Stimulated activated CD8-positive, alpha-beta memory T cell treated with anti-CD3 and anti-CD28 coated beads, Interleukin-7, amount 100 ng/mL, for 48 hours (primary cell): ENCODE data around the gene LYZ.
"Not testable (repeated sequence)": the region's sequence is repeated elsewhere in the genome, so short reads cannot be mapped to it uniquely, and the experiment has no call there.

Source experiments
- DNase-seq, 2 donors: peaks; one replicate each; pipeline ENCODE4 v3.0.0-alpha.2; 2020; ENCODE audit warnings: low read depth in 1 of 2; ENCODE audit errors: extremely low read depth in 1 of 2

The LYZ gene

DNA sequence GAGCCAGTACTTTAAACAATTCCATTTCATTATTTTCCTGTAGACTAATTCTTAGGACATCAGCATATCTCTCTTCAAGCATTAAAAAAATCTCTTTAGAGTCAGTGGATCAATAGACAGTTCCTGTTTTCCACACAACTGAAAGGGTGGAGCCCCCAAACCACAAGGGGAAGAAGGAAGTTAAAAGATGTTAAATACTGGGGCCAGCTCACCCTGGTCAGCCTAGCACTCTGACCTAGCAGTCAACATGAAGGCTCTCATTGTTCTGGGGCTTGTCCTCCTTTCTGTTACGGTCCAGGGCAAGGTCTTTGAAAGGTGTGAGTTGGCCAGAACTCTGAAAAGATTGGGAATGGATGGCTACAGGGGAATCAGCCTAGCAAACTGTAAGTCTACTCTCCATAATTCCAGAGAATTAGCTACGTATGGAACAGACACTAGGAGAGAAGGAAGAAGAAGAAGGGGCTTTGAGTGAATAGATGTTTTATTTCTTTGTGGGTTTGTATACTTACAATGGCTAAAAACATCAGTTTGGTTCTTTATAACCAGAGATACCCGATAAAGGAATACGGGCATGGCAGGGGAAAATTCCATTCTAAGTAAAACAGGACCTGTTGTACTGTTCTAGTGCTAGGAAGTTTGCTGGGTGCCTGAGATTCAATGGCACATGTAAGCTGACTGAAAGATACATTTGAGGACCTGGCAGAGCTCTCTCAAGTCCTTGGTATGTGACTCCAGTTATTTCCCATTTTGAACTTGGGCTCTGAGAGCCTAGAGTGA is at the start of gene LYZ:
Gene LYZ (plus strand): TSS at position 220 of the 777 bp plus-strand sequence. CDS start 28 bp downstream, at position 248.
- DNase-seq = no peak

DNA sequence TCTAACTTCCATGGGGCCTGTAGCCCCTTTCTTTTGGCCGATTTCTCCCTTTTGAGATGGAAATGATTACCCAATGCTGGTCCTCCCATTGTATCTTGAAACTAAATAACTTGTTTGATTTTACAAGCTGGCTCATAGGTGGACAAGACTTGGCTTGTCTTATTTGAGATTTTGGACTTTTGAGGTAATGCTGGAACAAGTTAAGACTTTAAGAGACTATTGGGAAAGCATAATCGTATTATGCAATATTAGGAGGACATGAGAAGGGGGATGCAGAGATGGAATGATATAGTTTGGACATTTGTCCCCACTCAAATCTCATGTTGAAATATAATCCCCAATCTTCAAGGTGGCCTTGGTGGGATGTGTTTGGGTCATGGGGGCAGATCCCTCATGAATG is 49.2 kb upstream of the LYZ start:
- no peak for DNase-seq

DNA sequence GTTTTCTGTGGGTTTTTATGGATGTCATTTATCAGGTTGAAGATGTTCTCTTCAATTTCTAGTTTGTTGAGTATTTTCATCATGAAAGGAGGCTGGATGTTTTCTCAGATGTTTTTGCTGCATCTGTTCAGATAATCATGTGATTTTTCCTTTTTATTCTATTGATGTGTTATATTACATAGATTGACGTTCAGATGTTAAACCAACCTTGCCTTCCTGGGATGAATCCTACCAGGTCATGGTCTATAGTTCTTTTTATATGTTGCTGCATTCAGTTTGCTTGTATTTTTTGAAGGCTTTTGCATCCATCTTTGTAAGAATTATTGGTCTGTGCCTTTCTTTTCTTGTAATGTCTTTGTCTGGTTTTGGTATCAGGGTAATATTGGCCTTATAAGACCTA is 43.9 kb upstream of the LYZ start:
- DNase-seq = no peak

DNA sequence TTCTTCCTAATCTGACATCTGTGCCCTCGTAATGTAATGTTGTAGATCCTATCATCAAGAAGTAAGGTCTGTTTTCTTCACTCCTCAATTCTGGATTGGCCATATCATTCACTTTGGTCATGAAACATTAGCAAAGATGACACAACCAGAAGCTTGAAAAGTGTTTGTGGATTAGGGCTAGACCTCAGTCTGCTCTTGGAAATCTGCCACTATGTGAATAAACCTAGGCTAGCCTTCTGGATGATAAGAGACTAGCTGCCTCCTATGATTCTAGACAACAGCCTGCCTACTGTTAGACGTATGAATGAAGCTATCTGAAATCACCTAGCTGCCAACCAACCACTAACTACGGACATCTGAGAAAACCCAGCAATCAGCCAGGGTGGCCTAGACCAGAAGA is 38.7 kb upstream of the LYZ start:
- no peak for DNase-seq

DNA sequence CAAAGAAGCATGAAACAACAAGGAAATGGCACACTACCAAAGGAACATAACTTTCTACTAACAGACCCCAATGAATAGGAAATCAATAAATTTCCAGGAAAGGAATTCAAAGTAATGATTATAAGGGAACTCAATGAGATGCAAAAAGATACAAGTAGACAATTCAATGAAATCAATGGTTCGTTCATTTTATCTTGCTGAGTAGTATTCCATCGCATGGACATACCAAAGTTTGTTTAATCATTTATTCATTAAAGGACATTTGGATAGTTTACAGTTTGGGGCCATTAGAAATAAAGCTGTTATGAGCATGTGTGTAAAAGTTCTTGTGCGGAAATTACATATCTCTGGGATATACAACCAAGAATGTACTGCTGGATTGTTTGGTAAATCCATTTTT is 35.0 kb upstream of the LYZ start:
- no peak for DNase-seq

DNA sequence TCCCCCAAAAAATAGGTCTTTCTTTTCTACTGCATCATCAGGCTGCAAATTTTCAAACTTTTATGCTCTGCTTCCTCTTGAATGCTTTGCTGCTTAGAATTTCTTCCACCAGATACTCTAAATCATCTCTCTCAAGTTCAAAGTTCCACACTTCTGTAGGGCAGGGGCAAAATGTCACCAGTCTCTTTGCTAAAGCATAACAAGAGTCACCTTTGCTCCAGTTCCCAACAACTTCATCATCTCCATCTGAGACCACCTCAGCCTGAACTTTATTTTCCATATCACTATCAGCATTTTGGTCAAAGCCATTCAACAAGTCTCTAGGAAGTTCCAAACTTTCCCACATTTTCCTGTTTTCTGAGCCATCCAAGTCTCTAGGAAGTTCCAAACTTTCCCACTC is 31.4 kb upstream of the LYZ start:
- DNase-seq = not testable (repeated sequence)

DNA sequence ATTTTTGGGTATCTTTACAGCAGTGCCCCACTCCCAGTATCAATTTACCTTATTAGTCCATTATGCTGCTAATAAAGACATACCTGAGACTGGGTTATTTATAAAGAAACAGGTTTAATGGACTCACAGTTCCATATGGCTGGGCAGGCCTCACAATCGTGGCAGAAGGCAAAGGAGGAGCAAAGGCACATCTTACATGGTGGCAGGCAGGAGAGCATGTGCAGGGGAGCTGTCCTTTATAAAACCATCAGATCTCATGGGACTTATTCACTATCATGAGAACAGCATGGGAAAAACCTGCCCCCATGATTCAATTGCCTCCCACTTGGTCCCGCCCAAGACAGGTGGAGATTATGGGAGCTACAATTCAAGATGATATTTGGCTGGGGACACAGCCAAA is 30.9 kb upstream of the LYZ start:
- not testable (repeated sequence) for DNase-seq

DNA sequence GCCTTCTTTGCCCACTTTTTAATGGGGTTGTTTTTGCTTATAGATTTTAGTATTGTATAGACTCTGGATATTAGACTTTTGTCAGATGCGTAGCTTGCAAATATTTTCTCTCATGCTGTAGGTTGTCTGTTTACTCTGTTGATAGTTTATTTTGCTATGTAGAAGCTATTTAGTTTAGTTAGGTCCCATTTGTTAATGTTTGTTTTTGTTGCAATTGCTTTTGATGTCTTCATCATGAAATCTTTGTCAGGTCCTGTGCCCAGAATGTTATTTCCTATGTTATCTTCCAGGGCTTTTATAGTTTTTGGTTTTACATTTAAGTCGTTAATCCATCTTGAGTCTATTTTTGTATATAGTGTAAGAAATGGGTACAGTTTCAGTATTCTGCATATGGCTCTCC is 30.0 kb upstream of the LYZ start:
- no peak for DNase-seq

DNA sequence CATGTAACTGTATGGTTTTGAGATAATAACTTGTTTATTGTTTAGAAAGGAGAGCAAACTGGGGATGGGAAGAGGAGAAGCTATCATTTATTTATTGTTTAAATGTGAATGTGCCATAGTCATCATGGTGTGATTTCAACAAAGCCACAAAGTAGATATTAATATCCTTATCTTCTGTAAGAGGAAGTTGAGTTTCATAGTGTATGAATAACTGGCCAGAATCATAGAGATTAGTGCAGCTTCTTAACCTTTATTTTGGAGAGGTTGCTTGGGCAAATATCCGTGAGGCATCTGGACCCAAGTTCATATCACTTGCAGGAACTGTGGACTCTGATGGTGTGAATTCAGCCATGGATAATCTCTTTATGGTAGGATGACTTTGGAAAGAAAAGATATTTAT is 26.8 kb upstream of the LYZ start:
- DNase-seq = no peak

DNA sequence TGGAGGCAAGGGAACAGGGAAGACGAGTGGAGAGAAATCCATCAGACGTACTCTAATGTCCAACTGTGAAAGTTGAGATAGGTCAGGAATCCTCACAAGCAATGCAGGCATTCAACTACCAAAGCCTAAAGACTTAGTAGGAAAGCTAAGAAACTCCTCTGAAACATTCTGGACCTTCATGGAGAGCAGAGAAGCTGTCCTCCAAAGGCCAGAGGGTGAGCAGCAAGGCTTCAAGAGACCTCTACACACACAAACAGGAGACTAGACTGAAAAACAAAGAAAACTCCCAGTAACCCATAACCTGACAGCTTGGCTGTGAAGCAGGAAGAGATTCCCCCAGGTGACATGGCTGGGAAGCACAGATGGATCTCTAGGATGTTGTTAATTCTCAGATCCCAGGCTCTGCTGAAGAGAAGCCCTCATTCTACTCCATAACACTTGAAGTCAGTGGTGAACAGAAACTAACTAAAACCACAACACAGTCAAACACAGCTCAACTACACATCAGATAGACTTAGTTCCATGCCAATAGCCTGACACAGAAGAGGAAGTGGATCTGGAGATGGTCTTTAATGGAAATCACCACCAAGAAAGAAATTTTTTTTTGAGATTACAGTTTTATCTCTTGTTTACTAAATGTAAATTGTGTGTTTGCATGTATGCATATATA is 23.2 kb upstream of the LYZ start:
- DNase-seq = no peak

DNA sequence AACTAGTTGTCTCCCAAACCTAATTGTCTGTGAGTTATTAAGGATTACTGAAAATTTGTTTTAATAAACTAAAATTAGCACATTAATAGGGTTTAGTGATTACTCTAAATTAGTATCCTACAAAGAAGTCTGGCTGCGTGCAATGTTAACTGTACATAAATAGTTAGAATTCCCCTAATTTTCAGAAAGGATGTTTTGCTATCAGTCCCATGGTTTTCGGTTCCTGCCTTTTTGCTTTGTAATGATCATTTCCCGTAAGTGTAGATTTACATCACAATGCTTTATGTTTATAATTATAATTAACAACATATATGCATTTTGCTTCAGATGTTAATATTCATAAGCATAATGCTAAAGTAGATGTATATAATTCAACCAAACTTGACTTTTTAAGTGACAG is 19.8 kb upstream of the LYZ start:
- no peak for DNase-seq

DNA sequence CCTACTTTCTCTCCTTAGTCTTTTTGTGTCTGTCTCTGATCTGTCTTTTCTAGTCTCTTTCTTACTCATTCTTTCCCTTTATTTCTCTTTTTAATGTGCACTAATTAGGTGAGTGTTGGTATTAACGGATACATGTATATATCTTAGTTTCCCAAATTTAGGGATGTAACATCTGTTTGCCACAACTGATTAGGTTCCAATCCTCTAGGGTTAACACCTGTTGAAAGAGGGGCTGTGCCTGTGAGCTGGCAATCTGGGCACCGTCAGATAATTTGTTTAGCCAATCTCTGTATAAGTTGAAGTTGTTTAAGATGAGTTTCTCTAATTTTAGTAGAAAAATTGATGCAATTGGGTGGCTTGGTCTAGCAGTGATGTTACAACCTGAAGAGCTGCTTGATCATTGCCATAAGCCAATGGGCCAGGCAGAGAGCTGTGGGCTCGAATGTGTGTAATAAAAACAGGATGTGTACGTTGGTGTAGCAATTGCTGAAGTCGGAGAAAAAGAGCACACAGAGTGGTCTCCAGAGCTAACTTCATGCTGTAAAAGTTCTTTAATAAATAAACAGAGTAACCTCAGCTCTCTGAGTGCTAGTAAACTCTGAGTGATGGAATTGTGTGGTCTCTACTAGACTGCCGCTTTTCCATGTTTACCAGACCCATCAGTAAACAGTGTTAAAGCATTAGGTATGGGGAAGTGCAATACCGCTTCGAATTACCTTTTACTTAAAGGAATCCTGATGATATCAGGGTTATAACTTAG is 18.3 kb upstream of the LYZ start:
- no peak for DNase-seq

DNA sequence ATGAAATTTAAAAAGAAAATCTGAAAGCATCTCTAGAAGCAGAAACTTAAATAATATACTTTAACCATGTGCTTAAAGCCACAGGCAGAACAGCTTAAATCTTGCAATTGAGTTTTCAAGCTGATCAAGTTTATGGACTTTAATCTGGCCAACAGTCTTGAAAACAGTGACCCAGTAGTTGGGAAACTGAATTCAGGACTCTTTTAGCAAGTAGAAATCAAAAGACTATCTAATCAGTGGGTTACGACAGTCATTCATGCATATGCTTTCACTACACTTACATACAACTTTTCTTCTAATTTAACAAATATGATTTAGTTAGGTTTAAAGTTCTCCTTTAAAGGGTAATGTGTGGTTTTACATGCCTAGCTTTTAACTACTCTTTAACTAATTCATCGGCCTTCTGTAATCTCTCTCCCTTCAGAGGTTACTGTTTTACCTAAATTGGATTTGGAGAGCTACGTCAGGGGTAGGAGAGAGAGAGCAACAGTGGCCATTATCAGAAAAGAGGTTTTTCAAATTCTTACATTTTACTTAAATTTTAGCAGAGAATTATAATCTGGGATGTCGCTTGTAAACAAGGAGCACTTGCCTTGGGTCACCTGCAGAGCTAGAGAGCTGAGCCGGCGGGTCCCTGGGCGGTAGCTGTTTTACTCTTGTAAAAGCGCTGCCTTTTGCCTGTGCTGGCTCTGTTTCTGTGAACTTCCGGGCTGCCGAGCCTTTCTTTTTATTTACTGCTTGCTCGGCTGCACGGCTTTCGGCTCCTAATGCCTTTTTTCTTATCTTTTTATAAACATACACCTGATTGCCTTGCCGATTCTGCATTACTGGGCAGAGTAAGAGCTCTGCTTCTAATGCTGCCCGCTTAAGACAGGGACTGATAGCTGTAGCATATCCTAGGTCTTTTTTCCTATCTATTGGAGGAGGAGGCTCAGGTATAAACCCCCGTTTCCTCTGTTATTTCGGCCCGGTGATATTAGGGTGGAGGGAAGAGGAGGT is 17.4 kb upstream of the LYZ start:
- peak; percentile 8 to 28 for DNase-seq

DNA sequence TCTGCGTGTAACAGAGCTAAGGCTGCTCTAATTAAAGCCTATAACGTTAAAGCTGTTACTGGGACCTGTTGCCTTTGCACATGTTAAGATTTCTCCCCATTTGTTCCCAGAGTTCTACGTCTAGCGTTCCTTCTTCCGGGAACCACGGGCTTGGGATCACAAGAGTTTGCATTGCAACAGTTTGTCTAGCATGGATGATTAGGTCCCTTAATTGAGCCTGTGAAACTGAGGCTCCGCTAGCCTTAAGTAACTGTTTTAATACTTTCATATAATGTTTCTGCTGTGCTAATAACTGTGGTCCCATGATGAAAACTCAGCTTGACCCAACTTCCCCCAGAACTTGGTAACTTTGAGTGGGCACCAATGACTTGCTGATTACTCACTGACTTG is 16.7 kb upstream of the LYZ start:
- no peak for DNase-seq

DNA sequence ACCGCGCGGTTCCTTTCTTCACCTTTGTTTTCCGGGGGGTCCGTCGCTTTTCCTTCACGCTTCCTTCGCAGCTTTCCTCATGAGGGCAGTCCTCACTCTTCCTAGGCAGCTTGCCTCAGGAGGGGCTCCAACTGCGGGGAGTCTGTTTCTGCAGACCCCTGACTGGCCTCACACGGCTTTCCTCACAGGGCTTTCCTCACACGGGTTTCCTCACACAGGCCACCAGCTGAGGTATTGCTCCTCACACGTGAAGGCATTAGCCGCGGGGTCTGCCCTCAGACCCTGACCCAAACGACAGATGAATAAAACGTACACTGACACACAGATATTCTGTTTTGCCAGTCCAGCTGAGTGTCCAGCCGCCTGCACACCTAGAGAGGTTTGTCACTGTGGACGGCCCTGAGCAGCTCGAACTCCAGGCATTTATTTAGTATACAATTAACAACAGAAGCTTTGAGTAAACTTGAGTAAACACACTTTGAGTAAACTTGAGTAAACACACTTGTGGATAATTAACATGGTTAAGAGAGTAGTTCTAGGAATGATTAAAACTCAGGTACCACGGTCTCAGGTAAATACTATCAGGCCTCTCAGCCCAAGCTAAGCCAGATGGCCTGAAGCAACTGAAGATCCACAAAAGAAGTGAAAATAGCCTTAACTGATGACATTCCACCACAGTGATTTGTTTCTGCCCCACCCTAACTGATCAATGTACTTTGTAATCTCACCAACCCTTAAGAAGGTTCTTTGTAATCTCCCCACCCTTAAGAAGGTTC is 16.1 kb upstream of the LYZ start:
- DNase-seq = no peak

DNA sequence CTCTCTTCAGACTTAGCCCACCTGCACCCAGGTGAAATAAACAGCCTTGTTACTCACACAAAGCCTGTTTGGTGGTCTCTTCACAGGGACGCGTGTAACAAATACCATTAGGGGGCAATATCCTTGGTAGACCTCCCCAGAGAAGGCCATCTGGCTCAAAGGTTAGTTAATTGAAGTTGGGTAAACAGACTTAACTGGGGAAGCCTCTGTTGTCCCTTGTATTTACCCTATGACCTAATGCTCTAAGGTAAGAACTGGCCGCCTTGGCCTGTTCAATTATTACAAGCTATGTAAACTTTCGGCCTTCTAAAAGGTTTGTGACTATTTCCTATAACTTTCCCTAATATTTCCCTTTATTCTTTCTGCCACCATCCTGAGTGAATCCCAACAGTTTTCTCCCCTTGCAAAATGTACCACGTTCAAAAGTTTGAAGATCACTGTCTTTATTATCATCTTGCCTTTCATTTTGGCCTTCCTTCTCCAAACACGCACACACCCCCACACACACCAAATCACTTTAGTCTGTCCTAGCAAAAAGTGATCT is 15.3 kb upstream of the LYZ start:
- DNase-seq = no peak

DNA sequence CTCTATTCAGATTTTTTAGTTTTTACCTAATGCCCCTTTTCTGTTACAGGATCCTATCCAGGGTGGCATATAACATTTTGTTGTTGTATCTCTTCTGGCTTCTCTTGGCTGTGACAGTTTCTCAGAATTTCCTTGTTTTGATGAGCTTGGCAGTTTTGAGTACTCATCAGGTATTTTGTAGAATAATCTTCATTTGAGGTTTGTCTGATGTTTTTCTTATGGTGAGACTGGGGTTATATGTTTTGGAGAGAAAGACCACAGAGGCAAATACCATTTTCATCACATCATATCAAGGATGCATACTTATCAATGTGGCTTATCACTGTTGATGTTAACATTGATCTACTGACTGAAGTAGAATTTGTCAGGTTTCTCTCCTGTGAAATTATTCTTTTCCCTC is 14.0 kb upstream of the LYZ start:
- no peak for DNase-seq

DNA sequence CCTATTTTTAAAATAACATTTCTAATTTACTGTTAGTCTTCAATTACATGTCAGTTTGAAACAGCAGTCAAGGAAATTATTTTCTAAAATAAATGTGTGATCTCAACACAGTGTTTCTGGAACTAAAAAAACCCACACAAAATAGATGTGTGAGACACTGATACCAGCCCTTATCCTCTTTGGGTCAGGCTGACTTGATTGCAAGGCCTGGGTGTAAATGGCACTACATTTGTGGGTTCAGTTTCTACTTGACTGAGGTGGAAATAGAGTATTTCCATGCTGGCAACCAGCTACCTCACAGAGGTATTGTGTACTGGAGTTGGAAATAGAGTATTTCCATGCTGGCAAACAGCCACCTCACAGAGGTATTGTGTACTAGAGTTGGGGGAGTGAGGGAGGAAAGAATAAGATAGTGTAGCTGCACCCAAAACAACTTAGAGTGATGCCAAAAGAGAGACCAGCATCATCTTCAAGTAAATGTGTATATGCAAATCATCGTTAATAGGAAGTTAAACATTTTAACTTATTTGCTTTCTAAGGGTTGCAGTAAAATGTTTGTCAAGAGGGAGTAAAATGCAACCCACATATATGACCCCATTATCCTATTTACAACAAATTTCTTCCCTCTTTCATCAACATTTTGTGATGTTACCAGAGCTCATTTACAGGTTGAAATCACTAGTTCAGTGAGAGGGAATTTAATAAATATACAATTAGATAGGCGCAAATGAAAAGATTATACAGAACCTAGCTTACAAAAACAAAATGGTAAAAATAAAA is 10.7 kb upstream of the LYZ start:
- no peak for DNase-seq
